HL-60 (cell line): Measurements from ENCODE around the gene CSAG1.
"Not testable (repeated sequence)": the region's sequence is repeated elsewhere in the genome, so short reads cannot be mapped to it uniquely, and the experiment has no call there.

Experiments used
- DNase-seq, 2 experiments: peaks; one replicate each; pipeline ENCODE4 v3.0.0-alpha.2; 2010 to 2020; ENCODE audit warnings: low read depth in 1 of 2, low spot score in 1 of 2
- H3K27ac ChIP-seq: fragments of 250-450 bp; sonication (Bioruptor Pico); replicated peaks from 2 replicates; pipeline ENCODE4 v1.5.1; 2020; ENCODE audit warnings: mild to moderate bottlenecking, moderate library complexity
- H3K27me3 ChIP-seq: fragments of 250-450 bp; sonication (Bioruptor Pico); 2 replicates; pipeline ENCODE4 v1.5.1; 2021; ENCODE audit warnings: mild to moderate bottlenecking, moderate library complexity; ENCODE audit not compliant: insufficient read depth, poor library complexity, severe bottlenecking
- H3K4me3 ChIP-seq: replicated peaks from 2 replicates; pipeline ENCODE4 v1.5.1; 2011; ENCODE audit warnings: mild to moderate bottlenecking, control low read depth, low read length; ENCODE audit not compliant: insufficient read depth
- GABPA ChIP-seq: IDR thresholded peaks from 2 replicates; pipeline ENCODE4 v1.6.1; 2012; ENCODE audit warnings: low read depth
- POLR2AphosphoS5 ChIP-seq: IDR thresholded peaks from 2 replicates; pipeline ENCODE4 v1.6.1; 2012; ENCODE audit warnings: low read depth
- SPI1 ChIP-seq: IDR thresholded peaks from 2 replicates; pipeline ENCODE4 v1.6.1; 2012; ENCODE audit warnings: low read depth, mild to moderate bottlenecking, borderline replicate concordance
- TF ChIP-seq, protein P1 (sequence below): IDR thresholded peaks from one replicate; pipeline ENCODE4 v1.5.1; 2011; ENCODE audit warnings: low read length, control low read depth, inconsistent platforms; ENCODE audit not compliant: insufficient read depth
- TF ChIP-seq, protein P2 (sequence below): IDR thresholded peaks from 2 replicates; pipeline ENCODE4 v1.6.1; 2012; ENCODE audit warnings: low read depth; ENCODE audit not compliant: insufficient replicate concordance

Gene CSAG1

DNA sequence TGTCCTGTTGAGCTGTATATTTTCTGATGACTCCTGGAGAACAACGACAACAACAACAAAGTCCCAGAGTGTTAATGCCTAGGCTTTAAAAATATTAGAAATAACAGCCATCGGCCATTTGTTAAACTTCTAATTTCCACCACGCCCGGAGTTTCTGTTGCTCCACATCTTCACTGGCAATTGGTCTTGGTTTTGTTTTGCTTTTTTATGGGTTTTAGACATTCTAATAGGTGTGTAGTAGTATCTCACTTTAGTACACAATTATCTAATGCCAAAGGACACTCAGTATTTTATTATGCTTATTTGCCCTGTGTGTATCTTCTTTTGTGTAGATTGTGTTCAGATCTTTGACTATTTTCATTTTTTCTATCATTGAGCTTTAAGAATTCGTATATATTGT, 5.0 kb upstream of the CSAG1 start:
- Histone ChIP-seq H3K27ac (no peak overlapping the region), H3K4me3 (no peak overlapping the region), H3K27me3 (peaks cover 2% of the 10 kb centered on the region)
- TF ChIP-seq SPI1 = no peak
- TF ChIP-seq, protein P1, sequence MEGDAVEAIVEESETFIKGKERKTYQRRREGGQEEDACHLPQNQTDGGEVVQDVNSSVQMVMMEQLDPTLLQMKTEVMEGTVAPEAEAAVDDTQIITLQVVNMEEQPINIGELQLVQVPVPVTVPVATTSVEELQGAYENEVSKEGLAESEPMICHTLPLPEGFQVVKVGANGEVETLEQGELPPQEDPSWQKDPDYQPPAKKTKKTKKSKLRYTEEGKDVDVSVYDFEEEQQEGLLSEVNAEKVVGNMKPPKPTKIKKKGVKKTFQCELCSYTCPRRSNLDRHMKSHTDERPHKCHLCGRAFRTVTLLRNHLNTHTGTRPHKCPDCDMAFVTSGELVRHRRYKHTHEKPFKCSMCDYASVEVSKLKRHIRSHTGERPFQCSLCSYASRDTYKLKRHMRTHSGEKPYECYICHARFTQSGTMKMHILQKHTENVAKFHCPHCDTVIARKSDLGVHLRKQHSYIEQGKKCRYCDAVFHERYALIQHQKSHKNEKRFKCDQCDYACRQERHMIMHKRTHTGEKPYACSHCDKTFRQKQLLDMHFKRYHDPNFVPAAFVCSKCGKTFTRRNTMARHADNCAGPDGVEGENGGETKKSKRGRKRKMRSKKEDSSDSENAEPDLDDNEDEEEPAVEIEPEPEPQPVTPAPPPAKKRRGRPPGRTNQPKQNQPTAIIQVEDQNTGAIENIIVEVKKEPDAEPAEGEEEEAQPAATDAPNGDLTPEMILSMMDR = no peak
- no peak for TF ChIP-seq GABPA
- no peak for TF ChIP-seq POLR2AphosphoS5
- TF ChIP-seq, protein P2, sequence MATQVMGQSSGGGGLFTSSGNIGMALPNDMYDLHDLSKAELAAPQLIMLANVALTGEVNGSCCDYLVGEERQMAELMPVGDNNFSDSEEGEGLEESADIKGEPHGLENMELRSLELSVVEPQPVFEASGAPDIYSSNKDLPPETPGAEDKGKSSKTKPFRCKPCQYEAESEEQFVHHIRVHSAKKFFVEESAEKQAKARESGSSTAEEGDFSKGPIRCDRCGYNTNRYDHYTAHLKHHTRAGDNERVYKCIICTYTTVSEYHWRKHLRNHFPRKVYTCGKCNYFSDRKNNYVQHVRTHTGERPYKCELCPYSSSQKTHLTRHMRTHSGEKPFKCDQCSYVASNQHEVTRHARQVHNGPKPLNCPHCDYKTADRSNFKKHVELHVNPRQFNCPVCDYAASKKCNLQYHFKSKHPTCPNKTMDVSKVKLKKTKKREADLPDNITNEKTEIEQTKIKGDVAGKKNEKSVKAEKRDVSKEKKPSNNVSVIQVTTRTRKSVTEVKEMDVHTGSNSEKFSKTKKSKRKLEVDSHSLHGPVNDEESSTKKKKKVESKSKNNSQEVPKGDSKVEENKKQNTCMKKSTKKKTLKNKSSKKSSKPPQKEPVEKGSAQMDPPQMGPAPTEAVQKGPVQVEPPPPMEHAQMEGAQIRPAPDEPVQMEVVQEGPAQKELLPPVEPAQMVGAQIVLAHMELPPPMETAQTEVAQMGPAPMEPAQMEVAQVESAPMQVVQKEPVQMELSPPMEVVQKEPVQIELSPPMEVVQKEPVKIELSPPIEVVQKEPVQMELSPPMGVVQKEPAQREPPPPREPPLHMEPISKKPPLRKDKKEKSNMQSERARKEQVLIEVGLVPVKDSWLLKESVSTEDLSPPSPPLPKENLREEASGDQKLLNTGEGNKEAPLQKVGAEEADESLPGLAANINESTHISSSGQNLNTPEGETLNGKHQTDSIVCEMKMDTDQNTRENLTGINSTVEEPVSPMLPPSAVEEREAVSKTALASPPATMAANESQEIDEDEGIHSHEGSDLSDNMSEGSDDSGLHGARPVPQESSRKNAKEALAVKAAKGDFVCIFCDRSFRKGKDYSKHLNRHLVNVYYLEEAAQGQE = no peak
- DNase-seq = no peak

DNA sequence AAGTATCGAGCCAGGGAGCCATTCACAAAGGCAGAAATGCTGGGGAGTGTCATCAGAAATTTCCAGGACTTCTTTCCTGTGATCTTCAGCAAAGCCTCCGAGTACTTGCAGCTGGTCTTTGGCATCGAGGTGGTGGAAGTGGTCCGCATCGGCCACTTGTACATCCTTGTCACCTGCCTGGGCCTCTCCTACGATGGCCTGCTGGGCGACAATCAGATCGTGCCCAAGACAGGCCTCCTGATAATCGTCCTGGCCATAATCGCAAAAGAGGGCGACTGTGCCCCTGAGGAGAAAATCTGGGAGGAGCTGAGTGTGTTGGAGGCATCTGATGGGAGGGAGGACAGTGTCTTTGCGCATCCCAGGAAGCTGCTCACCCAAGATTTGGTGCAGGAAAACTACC, 3.0 kb upstream of the CSAG1 start:
- not testable (repeated sequence) for H3K27ac ChIP-seq, H3K27me3 ChIP-seq, DNase-seq, H3K4me3 ChIP-seq

DNA sequence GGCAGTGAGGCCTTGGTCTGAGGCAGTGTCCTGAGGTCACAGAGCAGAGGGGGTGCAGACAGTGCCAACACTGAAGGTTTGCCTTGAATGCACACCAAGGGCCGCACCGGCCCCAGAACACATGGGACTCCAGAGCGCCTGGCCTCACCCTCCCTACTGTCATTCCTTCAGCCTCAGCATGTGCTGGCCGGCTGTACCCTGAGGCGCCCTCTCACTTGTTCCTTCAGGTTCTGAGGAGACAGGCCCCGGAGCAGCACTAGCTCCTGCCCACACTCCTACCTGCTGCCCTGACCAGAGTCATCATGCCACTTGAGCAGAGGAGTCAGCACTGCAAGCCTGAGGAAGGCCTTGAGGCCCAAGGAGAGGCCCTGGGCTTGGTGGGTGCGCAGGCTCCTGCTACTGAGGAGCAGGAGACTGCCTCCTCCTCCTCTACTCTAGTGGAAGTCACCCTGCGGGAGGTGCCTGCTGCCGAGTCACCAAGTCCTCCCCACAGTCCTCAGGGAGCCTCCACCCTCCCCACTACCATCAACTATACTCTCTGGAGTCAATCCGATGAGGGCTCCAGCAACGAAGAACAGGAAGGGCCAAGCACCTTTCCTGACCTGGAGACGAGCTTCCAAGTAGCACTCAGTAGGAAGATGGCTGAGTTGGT, 2.5 kb upstream of the CSAG1 start:
- Histone ChIP-seq H3K27me3 (peaks cover 2% of the 10 kb centered on the region), H3K4me3 (no peak overlapping the region), H3K27ac (no peak overlapping the region)
- no peak for DNase-seq
- TF ChIP-seq, protein P2 = no peak
- TF ChIP-seq GABPA = no peak
- TF ChIP-seq, protein P1 = no peak

DNA sequence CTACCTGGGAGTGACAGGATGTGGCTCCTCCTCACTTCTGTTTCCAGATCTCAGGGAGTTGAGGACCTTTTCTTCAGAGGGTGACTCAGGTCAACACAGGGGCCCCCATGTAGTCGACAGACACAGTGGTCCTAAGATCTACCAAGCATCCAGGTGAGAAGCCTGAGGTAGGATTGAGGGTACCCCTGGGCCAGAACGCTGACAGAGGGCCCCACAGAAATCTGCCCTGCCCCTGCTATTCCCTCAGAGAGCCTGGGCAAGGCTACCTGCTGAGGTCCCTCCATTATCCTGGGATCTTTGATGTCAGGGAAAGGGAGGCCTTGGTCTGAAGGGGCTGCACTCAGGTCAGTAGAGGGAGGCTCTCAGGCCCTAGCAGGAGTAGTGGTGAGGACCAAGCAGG, 1.6 kb upstream of the CSAG1 start:
- no peak for DNase-seq
- Histone ChIP-seq H3K27ac (no peak overlapping the region), H3K4me3 (no peak overlapping the region), H3K27me3 (peaks cover 2% of the 10 kb centered on the region)
- TF ChIP-seq POLR2AphosphoS5 = no peak
- TF ChIP-seq, protein P2 = no peak

DNA sequence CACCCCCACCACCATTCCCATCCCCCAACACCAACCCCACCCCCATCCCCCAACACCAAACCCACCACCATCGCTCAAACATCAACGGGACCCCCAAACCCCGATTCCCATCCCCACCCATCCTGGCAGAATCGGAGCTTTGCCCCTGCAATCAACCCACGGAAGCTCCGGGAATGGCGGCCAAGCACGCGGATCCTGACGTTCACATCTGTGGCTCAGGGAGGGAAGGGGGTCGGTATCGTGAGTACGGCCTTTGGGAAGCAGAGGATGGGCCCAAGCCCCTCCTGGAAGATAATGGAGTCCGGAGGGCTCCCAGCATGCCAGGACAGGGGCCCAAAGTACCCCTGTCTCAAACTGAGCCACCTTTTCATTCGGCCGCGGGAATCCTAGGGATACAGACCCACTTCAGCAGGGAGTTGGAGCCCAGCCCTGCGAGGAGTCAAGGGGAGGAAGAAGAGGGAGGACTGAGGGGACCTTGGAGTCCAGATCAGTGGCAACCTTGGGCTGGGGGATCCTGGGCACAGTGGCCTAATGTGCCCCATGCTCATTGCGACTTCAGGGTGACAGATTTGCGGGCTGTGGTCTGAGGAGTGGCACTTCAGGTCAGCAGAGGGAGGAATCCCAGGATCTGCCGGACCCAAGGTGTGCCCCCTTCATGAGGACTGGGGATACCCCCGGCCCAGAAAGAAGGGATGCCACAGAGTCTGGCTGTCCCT, 780 bp upstream of the CSAG1 start:
- DNase-seq, H3K4me3 ChIP-seq, H3K27me3 ChIP-seq, H3K27ac ChIP-seq: not testable (repeated sequence)
